NOMO-1 (cell line): ENCODE results near the gene ARL15.
A peak's percentile ranks its signal among the peaks of the same experiment; 100 is the strongest.

ENCODE experiments used
- DNase-seq, 2 experiments: peaks; one replicate each; lab custom pipeline; 2025; ENCODE audit not compliant: unreplicated experiment in 2 of 2; lab: John Stamatoyannopoulos, UW

The ARL15 gene

DNA sequence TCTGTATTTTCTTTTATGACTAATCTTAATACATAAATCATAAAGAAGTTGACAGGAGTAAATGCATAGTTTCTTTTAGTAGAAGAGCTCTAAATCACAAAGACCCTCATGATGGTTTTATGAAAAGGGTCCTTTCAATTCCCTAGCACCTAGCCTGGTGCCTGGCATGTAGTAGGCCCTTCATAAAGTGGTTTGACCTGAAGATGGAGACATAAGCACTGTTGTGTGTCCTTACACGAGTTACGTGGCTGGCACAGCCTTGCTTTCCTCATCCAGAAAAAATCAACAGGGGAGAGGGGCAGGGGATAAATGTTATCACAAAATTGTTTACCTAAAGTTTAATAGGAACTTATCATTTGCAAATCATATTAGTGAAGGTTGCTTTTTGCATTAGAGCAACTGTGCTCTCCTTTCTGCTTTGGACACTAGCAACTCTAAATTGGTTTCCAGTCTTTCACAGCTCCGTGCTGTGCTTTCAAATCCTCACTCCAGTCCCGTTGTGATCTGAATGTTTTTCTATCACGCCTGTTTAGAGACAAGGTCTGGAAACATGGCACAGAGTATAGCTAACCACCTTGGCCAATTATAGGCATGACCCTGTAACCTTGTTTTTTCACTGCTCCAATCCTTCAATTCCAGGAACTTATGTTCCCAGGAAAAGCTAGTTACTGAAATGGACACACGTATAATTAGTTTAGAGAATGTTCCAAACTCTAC lies 55.7 kb downstream of the ARL15 start:
- no peak for DNase-seq

DNA sequence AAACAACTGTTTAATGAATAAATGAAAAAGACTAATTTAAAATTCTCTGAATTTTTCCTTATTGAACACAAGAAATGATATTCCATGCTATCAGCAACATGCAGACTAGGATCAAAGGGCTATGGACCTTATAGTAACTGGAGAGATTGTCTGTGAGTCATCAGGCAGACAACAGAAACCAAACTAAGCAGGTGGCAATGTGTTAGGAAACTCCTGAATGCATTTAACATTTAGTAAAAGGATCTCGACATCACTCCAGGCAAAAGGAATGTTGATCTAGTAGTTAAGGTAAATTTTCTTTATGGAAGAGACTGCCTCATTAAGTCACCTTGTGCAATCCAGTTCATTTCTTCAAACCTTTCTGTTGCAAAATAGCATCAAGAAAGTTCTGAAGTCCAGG lies 58.4 kb downstream of the ARL15 start:
- DNase-seq, result no peak

DNA sequence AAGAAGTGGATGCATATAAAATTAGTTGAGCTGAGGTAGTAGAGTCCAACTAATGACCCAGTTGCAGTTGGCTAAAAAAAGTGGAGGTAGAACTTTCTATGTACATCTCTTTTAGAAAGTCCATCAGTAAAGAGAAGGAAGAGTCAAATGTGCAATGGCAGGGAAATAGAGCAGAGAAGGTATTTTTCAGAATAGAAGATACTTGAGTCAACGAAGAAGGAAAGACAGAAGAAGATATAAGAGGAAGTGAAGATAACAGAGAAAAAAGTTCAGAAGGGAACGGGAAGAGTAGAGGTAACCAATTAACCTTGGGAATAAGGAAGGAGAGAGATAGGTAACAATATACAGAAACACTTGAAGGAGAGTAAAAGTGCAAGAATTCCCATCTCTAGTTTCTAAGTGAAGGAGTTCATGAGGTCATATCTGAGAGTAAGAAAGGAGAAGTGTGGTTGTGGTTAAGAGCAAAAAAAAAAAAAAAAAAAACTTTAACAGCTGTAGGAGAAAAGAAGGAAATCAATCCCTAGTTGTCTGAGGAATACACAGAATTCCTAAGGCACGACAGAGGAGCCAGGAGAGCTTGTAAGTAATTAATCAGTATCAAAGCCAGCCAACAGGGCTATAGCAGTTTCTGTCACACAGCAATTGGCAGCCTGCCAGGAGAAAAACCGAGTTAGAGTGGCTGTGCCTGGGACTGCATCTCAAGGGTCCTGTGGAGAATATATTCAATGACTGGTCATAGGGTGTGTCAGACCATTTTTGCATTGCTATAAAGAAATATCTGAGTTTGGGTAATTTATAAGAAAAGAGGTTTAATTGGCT lies 61.0 kb downstream of the ARL15 start:
- peak; percentile 15 to 58 for DNase-seq

DNA sequence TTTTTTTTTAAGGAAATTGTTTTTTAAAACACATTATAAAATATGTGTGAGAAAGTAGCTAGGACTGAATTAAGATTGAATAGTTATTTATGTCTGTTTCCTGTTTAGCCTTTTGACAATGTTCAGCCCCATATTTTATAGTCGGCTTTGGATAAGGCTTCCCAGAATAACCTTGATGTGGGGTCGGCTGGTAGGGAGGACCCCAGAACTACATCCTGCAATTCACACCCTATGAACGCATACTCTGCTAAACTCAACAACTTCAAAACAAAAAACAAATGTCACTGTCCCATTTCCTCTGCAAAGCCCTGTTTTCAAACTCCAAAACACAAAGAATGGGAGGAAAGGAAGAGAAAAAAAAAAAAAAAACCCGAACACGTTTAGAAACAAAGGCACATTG lies 63.1 kb downstream of the ARL15 start:
- no peak for DNase-seq

DNA sequence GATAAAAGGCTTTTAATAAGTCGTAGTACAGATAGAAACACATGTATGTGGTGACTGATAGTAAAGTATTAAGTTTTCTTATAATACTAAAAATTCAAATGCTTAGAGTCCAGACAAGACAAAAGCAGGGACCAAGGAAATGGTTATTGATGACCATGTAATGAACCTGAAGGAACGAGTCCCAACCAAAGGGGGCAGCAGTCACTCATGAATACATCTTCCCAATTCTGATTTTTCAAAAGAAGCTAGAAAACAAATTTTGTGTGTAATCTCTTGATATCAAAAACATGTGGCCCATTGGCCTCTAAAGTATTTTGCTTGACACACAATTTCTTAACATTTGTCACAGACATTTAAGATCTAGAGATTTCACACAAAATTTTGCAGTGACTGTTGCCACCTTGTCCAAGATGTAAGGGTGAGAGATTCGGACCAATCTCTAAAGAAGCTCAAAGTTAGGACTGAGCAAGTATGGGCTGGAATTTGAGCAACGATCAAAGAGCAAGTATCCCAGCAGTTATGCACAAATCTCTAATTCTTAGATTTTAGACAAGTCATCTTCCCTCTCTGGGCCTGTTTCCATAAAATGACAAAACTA lies 66.8 kb downstream of the ARL15 start:
- DNase-seq, result peak; percentile 14 to 34

DNA sequence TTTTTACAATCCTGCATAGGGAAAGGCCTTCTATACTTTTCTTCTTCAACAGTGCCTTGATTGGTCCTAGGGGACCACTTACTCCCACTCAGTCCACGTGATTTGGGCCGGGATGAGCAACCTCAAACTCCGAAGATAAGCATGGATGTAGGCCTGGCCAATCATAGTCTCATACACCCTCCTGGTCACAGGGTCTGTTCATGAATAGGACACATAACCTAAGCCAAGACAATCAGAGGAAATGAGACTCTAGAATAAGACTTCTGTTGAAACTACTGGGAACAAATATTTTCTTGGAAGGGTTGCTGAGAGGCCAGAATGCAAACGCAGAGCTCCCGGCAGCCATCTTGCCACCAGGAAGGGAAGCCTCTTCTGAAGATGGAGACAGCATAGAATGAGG lies 68.1 kb downstream of the ARL15 start:
- no peak for DNase-seq

DNA sequence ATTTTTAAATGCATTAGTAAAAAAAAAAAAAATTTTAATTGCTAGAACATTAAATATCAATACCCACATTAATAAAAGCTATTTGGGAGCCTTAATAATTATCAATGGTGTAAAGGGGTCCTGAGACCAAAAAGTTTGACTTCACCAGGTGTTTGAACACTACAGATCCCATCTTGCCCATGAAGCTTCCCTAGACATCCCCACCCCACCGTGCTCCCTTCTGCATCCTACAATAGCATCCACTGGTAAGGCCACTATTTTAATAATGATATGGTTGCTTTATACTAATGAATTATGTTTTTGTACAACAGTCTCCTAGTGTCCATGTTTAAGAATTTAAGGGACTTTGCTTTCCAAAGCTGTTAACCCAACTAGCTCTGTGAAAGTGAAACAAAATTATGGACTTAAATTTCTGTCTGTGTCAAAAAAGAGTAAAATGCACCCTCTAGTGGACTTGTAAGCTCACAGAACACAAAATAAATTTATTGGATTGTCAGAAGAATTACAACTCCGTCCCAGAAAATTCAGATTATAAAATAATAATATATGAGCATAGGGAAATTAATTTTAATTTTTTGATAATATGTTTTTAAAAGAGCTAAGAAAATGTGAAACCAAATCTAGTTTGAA lies 76.0 kb downstream of the ARL15 start:
- peak; percentile 4 to 45 for DNase-seq

DNA sequence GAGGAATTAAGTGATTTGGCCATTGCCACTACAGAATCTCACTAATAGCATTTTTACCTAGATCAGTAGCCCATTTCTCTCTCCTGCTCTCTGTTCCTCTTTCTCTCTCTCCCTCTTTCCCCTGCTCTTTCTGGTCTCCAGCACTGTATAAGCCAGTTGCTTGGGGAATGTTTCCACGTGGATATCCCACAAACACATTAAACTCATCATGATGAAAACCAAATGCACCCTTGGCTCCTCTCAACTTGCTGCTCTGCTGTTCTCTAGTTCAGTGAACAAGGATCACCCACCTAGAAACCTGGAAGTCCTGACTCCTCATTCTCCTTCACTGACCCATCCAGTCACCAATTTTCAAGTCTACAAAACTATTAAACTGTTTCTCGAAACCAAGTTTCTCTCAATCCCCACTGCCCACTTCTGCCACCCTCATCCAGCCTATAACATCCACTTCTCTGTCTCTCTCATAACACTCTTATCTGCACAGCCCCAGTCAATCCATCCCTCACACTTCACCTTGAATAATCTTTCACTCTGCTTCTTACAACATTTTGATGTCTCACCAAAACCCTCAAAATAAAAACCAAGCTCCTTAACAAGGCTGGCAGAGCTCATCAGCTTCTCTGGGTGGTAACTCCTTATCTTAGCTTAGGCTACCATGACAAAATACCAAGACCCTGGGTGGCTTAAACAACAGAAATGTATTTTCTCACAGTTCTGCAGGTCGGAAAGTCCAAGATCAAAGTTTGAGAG lies 79.3 kb downstream of the ARL15 start:
- no peak for DNase-seq

DNA sequence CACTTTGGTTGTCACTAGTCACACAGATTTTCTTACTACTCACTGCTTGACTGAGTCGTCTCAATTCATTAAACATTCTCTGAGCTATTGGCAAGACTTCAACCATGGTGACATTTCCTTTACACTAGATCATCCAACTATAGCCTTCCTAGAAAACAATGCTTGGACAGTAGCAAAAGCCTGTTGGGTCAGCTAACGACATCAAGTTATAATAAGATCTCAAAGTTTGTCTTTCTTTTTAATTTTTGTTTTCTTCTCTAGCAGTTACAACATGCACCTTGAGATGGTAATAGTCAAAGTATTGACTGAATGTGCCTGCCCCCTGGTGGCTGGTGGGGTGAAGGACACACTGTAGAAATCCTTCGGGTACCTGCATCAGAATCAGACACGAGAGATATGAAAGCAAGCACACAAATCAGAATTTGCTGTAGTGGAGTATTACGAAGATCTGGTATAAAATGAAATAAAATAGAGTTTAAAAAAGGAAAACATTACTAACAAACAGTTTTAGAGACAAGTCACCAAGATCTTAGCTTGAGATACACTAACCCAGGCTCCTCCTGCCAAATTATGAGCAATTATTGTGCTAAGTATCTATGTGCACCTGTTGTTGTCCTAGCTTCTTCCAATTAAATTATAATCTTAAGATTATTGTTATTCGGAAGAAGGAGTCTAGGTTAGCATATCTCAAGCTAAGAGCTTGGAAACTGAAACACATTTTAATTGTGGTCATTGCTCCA lies 81.2 kb downstream of the ARL15 start:
- DNase-seq, result peak in 1 of 2 experiments; percentile 42

DNA sequence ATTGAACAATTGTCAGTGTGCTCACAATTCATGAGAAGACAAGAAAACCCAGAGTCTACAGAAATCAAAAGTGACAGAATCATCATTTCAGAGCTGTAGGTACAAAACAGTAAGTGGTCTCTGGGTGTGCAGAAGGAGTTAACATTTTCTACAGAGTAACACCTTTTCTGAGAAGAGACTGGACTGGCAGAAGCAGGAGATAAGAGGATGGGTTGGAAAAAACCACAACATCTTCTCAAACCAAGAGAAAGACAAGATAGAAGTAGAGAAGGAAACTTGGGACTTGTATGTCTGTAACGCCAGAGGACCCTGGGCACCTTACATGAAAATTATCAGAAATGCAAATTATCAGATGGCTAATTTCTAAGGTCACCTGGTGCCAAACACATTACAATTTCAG lies 82.6 kb downstream of the ARL15 start:
- no peak for DNase-seq

DNA sequence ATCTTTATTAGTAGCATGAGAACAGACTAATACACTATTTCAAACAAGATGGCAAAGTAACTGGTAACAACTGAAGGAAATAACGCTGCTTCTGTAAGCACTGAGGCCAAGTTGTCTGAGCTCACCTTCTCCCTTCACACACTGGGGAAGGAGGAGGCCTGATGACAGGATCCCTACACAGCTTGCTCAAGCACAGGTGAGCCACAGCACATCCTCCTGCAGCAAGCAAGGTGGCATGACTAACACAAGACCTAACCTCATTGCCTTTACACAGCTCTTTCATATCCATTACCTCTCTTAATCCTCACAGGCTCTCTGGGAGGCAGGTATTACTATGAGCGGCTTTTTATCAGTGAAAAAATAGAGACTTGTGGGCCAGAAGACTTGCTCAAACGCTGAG lies 83.3 kb downstream of the ARL15 start:
- no peak for DNase-seq

DNA sequence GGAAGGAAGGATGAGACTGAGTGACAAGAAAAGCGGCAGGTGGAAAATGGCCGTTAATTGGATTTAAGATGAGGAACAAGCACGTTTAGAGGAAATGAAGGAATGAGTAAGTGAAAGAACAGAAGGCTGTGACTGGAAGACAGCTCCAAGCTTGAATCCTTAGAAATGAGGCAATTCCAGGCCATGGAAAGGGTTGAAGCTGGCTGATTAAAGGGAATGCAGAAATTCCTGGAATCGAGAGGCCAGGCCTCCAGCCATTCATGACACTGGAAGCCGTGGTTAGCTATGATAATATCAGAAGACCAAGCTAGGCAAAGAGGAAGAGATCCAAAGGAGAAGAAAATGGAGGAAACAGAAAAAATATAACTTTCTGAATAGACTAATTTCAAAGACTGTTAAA lies 84.2 kb downstream of the ARL15 start:
- no peak for DNase-seq

DNA sequence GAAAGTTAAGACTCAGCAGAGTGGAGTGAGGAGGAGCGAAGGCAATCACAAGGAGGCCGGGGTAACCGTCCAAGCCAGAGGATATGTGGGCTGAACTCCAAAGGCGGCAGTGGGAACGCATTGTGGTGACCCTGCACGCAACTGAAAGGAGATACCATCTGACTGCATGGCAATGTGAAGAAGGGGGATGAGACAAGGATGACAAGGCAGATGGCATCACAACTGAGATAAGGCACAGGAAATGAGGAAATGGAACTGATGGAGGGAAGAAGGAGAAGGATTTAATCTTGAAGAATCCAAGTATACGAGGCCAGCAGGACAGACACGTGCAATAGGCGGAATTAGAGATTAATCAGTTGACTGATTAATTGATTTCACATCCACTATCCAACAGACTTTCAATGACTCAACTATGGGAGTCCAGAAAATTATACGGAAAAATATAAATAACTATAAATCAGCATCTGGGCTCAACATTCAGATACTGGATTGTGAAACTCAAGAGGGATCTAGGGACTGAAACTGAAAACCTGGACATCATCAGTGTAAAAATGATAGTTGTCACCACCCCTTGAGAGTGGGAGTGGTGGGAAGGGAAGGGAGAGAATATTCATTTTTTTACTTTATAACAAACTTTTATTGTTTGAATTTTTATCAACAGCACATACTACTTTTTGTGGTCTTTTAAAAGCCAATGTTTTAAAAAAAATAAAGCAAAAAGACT lies 86.1 kb downstream of the ARL15 start:
- DNase-seq, result no peak

DNA sequence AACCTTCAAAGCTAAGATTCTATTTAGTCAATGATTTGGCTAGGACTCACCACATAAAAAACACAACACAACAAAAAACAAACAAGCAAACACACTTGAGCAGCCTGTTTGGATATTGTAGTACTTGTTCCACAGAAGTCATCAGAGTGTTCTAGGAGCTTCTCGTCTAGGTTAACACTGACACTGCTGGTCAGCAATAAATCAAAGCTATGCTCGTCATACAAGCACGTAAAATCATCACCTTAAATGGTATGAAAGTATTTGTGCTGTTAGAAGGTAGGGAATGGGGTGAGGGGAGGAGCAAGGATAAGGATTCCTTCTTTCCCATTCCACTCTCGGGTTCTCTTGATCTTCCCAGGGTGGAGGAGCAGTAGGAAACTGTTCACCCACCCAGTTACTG lies 88.0 kb downstream of the ARL15 start:
- DNase-seq, result no peak

DNA sequence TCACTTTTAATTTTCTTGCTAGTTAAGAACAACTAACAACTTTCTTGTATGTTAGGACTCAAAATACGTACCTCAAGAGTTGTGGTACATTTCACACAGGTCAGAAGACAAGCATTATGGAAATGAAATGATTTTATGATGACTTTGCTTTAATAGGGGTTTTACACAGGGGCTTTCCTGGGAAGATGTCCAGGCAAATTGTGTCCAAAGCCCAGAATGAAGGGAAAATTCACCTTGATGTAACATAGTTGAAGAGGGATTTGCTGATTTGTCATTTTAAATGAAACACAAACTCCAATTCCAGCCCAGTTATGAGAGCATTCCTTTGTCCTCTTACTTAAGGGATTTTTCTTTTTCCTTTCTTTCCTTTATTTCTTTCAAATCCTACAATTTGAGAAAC lies 89.2 kb downstream of the ARL15 start:
- no peak for DNase-seq

DNA sequence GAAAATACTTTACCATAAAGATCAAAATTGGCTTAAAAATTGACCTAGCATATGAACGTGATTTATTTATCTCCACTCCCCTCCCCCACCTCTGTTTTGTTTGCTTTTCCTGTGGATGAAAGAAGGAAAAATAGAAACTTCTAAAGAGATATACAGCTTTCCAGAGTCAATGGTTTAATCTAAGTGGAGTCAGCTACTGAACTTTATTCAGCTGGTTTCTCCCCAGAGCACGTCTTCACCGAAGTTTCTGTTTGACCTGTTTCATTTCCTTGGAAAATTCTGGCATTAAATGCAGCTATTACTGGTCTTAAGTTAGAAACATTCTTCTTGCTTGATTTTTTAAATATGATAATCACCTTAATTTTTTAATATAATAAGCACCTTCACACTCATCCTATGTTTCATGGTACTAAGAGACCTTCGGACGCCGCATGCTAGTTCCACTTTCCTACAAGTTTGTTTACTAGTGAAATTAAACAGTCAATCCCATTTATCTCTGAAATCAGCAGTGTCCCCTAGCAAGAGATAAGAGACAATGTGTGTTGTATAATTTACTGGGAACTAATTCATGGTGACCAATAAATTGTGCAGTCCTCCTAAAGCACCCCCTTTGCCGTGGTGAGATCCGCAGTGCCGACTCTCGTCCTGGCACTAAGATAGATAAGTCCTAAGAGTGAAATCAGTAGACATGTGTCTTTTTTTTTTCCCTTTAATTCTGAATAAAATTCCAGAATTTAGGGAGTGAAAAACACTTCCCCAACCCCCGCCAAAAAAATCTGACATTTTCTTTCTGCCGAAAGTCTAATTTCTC lies 89.9 kb downstream of the ARL15 start:
- no peak for DNase-seq

DNA sequence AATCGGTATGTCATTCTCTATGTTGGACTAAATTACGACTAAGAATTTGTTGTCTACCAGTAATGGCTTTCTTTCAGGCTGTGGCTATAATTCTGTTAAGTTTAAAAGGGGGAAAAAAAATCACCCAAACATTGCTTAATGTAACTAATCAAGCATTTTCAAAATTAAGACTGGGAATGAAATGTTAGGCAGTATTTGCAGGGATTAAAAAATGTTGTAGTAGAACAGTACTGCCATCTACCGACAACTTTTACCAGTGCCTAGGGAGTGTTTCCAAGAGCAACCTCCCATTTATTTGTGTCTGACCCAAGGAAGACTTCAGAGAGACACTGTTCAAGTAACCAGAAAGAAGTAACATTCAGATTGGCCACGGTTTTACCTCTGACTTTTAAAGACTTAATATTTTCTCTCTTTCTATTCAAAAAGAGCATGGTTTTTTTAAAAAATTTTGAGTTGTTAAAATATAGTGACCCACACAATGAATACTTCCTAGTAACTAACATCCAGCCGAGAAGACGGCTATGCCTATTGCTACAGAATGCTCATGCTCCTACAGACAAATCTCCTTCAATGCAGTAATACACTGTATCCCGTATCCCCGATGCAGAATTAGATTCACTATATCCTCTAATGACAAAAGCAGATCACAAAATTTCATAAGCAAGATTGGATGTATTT lies 92.4 kb downstream of the ARL15 start:
- peak; percentile 2 to 13 for DNase-seq

DNA sequence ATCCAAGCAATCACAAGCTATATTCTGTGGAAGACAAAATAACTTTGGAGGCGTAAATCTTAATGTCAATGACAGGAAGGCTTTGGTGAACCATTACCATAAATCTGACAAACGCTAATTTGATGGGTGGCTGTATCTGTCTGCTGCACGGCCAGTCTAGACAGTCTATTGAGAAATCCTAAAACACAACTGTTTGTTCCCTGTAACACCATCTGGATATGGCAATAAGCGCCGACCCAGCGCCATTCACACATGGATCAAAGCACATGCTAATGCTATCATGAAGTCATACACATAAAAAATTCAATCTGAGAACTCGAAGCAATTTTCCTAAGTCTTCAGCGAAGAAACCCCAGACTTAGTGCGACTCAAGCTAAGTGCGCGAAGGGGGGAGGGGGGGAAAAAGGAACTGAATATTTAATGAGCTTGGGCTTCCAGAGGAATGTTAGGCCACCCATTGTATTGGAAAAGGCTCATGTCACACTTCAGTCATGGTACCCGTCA lies 95.1 kb downstream of the ARL15 start:
- peak; percentile 33 to 65 for DNase-seq
